Measurements from ENCODE around the gene ACHE.
"Not testable (repeated sequence)": the region's sequence is repeated elsewhere in the genome, so short reads cannot be mapped to it uniquely, and the experiment has no call there.

Gene ACHE

GRCh38 chr7:100910443-100910842 lies 14.8 kb upstream of the ACHE start:
- H3K36me3 Mint-ChIP-seq (ENCODE audit: low read depth); H3K4me3 Mint-ChIP-seq; H3K27me3 Mint-ChIP-seq; H3K4me1 Mint-ChIP-seq (ENCODE audit: low read depth); H3K27ac Mint-ChIP-seq; H3K9me3 Mint-ChIP-seq: not testable (repeated sequence)

- H3K9me3 Mint-ChIP-seq: no peaks in the 10 kb centered on the region
- H3K27me3 Mint-ChIP-seq: peaks cover 4% of the 10 kb centered on the region
- no peaks in the 10 kb centered on the region for H3K4me1 Mint-ChIP-seq (ENCODE audit: low read depth)
- no peak overlapping the region for H3K27ac Mint-ChIP-seq
- H3K4me3 Mint-ChIP-seq: no peak overlapping the region
- no peaks in the 10 kb centered on the region for H3K36me3 Mint-ChIP-seq (ENCODE audit: low read depth)
Observed at GRCh38 chr7:100908512-100908911, 12.8 kb upstream of the ACHE start.

GRCh38 chr7:100902638-100903037 lies 7.0 kb upstream of the ACHE start:
- peaks cover 17% of the 10 kb centered on the region for H3K27me3 Mint-ChIP-seq
- H3K9me3 Mint-ChIP-seq: no peaks in the 10 kb centered on the region
- no peak overlapping the region for H3K4me3 Mint-ChIP-seq
- H3K27ac Mint-ChIP-seq: no peak overlapping the region
- H3K4me1 Mint-ChIP-seq (ENCODE audit: low read depth): no peaks in the 10 kb centered on the region
- no peaks in the 10 kb centered on the region for H3K36me3 Mint-ChIP-seq (ENCODE audit: low read depth)

GRCh38 chr7:100901921-100902332 lies 6.2 kb upstream of the ACHE start:
- Mint-ChIP-seq H3K4me3 (no peak overlapping the region), H3K27me3 (peaks cover 20% of the 10 kb centered on the region), H3K27ac (no peak overlapping the region), H3K9me3 (no peaks in the 10 kb centered on the region), H3K36me3 (ENCODE audit: low read depth) (no peaks in the 10 kb centered on the region), H3K4me1 (ENCODE audit: low read depth) (no peaks in the 10 kb centered on the region)

GRCh38 chr7:100900978-100901377 lies 5.3 kb upstream of the ACHE start:
- peaks cover 25% of the 10 kb centered on the region for H3K27me3 Mint-ChIP-seq
- H3K4me1 Mint-ChIP-seq (ENCODE audit: low read depth): peaks cover 5% of the 10 kb centered on the region
- no peak overlapping the region for H3K27ac Mint-ChIP-seq

GRCh38 chr7:100899432-100899831 lies 3.7 kb upstream of the ACHE start:
- H3K27ac Mint-ChIP-seq: no peak overlapping the region
- H3K9me3 Mint-ChIP-seq: no peaks in the 10 kb centered on the region
- H3K27me3 Mint-ChIP-seq: peaks cover 28% of the 10 kb centered on the region
- H3K36me3 Mint-ChIP-seq (ENCODE audit: low read depth): no peaks in the 10 kb centered on the region
- H3K4me3 Mint-ChIP-seq: no peak overlapping the region
- peaks cover 8% of the 10 kb centered on the region for H3K4me1 Mint-ChIP-seq (ENCODE audit: low read depth)

More at GRCh38 chr7:100900978-100901377, 5.3 kb upstream of the ACHE start:
- no peaks in the 10 kb centered on the region for H3K36me3 Mint-ChIP-seq (ENCODE audit: low read depth)
- H3K9me3 Mint-ChIP-seq: no peaks in the 10 kb centered on the region
- no peak overlapping the region for H3K4me3 Mint-ChIP-seq

- H3K9me3 Mint-ChIP-seq: no peaks in the 10 kb centered on the region
- H3K36me3 Mint-ChIP-seq (ENCODE audit: low read depth): no peaks in the 10 kb centered on the region
- H3K4me1 Mint-ChIP-seq (ENCODE audit: low read depth): peaks cover 8% of the 10 kb centered on the region
- H3K4me3 Mint-ChIP-seq: no peak overlapping the region
- H3K27me3 Mint-ChIP-seq: peaks cover 30% of the 10 kb centered on the region
- H3K27ac Mint-ChIP-seq: no peak overlapping the region
Observed at GRCh38 chr7:100897772-100898454, 2.2 kb upstream of the ACHE start.

GRCh38 chr7:100896732-100897608 lies 1.3 kb upstream of the ACHE start:
- Mint-ChIP-seq H3K4me1 (ENCODE audit: low read depth) (peaks cover 8% of the 10 kb centered on the region), H3K27ac (no peak overlapping the region), H3K27me3 (peaks cover 38% of the 10 kb centered on the region), H3K4me3 (no peak overlapping the region), H3K36me3 (ENCODE audit: low read depth) (no peaks in the 10 kb centered on the region), H3K9me3 (no peaks in the 10 kb centered on the region)

- H3K27ac Mint-ChIP-seq: no peak overlapping the region
- peak overlapping the region; percentile 80 for H3K4me3 Mint-ChIP-seq
- no peaks in the 10 kb centered on the region for H3K36me3 Mint-ChIP-seq (ENCODE audit: low read depth)
- H3K4me1 Mint-ChIP-seq (ENCODE audit: low read depth): peaks cover 13% of the 10 kb centered on the region
- no peaks in the 10 kb centered on the region for H3K9me3 Mint-ChIP-seq
- peaks cover 46% of the 10 kb centered on the region for H3K27me3 Mint-ChIP-seq
Observed at GRCh38 chr7:100895956-100896731, 456 bp upstream of the ACHE start.

- Mint-ChIP-seq H3K9me3 (no peaks in the 10 kb centered on the region), H3K36me3 (ENCODE audit: low read depth) (no peaks in the 10 kb centered on the region), H3K4me1 (ENCODE audit: low read depth) (peaks cover 23% of the 10 kb centered on the region), H3K4me3 (no peak overlapping the region), H3K27me3 (peaks cover 39% of the 10 kb centered on the region), H3K27ac (no peak overlapping the region)
Observed at GRCh38 chr7:100894860-100895700, 608 bp downstream of the ACHE start.

- Mint-ChIP-seq H3K4me1 (ENCODE audit: low read depth) (peaks cover 23% of the 10 kb centered on the region), H3K27me3 (peaks cover 36% of the 10 kb centered on the region), H3K9me3 (no peaks in the 10 kb centered on the region), H3K36me3 (ENCODE audit: low read depth) (no peaks in the 10 kb centered on the region), H3K4me3 (no peak overlapping the region), H3K27ac (no peak overlapping the region)
Observed at GRCh38 chr7:100893910-100894721, 1.6 kb downstream of the ACHE start.

GRCh38 chr7:100893318-100893895 lies 2.3 kb downstream of the ACHE start:
- H3K36me3 Mint-ChIP-seq (ENCODE audit: low read depth): peaks cover 3% of the 10 kb centered on the region
- H3K4me3 Mint-ChIP-seq: no peak overlapping the region
- peaks cover 36% of the 10 kb centered on the region for H3K27me3 Mint-ChIP-seq
- H3K9me3 Mint-ChIP-seq: no peaks in the 10 kb centered on the region
- peaks cover 26% of the 10 kb centered on the region for H3K4me1 Mint-ChIP-seq (ENCODE audit: low read depth)
- H3K27ac Mint-ChIP-seq: no peak overlapping the region

Data from stimulated activated naive CD8-positive, alpha-beta T cell treated with anti-CD3 and anti-CD28 coated beads, Interleukin-15, Interleukin-2, amounts not matched to agents 100 ng/mL and 50 ng/mL, for 24 hours (primary cell).